GM12878 (cell line): ENCODE measurements around the gene ERMN.

Experiments
- POLR2A ChIP-seq: IDR thresholded peaks from 2 replicates; pipeline ENCODE4 v1.6.1; 2011; ENCODE audit warnings: low read depth, mild to moderate bottlenecking, low read length
- SMC3 ChIP-seq: IDR thresholded peaks from 2 replicates; pipeline ENCODE4 v1.6.1; 2011; ENCODE audit warnings: low read length, improper control_type of control experiment, borderline replicate concordance
- SRF ChIP-seq, 2 experiments: IDR thresholded peaks; 2 replicates each; pipeline ENCODE4 v1.6.1; 2011; ENCODE audit warnings: low read depth in 2 of 2, low read length in 2 of 2, mild to moderate bottlenecking in 1 of 2, moderate library complexity in 1 of 2

GRCh38 chr2:157349949-157350515 lies 24.4 kb upstream of the ERMN start:
- no peak for TF ChIP-seq POLR2A
- TF ChIP-seq SRF (IDR thresholded peaks at IDR 0.05; ENCODE audit: low read depth in 2 of 2, low read length in 2 of 2), result no peak
- no peak for TF ChIP-seq SMC3
